Stimulated activated CD8-positive, alpha-beta memory T cell treated with anti-CD3 and anti-CD28 coated beads, Interleukin-7, amount 100 ng/mL, for 4 hours (primary cell): ENCODE measurements around the gene MEIS1.

Source experiments
- DNase-seq, 2 donors: peaks; one replicate each; pipeline ENCODE4 v3.0.0-alpha.2; 2020; ENCODE audit warnings: low read depth in 2 of 2

The MEIS1 gene

GRCh38 chr2:66507673-66508201, 72.8 kb downstream of the MEIS1 start:
- DNase-seq, result no peak

DNA sequence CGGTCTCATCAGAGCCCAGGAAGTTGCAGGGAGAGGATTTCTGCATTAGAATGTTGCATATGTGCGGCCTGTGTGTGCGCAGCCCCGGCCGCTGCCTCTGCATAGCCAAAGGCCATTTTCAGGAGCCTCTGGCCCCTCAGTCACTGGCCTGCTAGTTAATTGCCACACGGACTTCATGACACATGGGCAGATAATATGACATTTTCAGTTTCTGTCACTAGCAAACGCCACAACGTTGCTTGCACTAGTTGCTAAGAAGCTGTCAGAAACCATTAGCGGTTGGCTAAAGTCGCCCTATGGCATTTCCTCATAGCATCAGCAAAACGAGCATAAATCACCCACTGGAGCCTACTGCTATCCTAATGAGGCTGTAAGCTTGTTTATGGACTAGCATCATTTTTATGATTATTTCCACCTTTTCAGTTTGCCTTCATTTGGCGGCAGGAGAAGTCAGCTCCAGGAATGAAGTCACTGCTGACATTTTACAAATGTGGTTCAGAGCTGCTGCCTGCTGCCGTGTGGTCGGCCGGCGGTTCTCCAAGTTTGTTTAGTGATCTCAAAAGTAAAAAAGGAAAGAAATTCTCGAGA, 73.7 kb downstream of the MEIS1 start:
- DNase-seq, result no peak

GRCh38 chr2:66509326-66509811, 74.4 kb downstream of the MEIS1 start:
- DNase-seq, result no peak

GRCh38 chr2:66512626-66513025, 77.7 kb downstream of the MEIS1 start:
- no peak for DNase-seq

DNA sequence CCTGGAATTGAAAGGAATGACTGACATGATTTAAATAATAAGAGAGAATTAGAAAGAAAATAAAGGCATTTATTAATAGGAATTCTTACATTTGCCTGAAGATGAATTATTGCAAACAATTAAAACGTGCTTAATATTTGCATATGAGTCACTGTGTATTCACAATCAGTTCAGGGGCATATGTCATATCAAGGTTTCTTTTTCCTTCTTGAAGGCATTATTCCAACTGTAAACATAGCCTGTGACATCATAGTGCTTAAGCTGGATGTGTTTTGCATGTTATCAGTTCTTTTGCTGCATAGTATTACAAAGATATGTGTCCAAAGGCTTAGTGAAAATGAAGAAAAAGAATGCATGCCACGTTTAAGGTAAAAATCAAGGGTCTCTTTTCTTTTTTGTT, 80.8 kb downstream of the MEIS1 start:
- DNase-seq, result no peak

DNA sequence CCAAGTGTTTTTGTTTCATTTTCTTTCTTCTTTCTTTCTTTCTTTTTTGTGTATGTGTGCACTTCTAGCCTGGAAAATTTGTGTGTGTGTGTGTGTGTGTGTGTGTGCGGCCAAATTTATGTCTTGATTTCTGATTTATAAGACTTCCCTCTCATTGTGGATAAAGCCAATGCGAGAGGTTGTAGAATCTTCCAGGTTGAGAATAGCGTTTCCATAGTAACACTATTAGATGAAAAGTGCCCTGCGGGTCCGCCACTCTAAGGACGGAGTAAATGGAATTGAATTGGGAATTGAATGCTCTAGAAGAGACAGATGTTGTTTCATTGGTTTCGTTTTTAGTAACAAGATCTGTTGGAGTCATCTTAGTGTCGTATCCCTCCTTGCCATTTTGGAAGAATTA, 81.6 kb downstream of the MEIS1 start:
- DNase-seq, result no peak

DNA sequence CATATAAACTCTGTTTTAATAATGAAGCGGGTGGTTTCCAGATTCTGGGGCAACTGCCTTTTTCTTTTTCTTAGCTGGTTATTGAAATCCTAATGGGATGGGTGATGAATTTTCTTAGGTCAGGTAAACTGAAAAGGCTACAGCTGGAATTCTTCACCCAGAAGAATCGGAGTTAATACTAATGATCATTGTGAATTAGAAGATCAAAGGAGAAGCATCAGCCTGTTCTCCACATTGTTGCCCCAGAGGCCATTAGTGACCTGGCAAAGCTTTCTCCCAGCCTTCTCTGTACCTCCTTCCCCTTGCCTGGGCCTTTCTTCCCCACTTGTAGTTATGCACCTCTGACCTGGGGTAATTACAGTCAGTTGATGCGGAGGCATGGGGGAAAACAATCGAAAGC, 82.8 kb downstream of the MEIS1 start:
- no peak for DNase-seq

GRCh38 chr2:66519264-66519843, 84.4 kb downstream of the MEIS1 start:
- DNase-seq, result no peak

- DNase-seq, result no peak
These were observed 86.5 kb downstream of the MEIS1 start for GRCh38 chr2:66521291-66521922.

- DNase-seq, result no peak
These were observed 87.9 kb downstream of the MEIS1 start for GRCh38 chr2:66522611-66523376.

GRCh38 chr2:66523377-66523969, 88.5 kb downstream of the MEIS1 start:
- no peak for DNase-seq

DNA sequence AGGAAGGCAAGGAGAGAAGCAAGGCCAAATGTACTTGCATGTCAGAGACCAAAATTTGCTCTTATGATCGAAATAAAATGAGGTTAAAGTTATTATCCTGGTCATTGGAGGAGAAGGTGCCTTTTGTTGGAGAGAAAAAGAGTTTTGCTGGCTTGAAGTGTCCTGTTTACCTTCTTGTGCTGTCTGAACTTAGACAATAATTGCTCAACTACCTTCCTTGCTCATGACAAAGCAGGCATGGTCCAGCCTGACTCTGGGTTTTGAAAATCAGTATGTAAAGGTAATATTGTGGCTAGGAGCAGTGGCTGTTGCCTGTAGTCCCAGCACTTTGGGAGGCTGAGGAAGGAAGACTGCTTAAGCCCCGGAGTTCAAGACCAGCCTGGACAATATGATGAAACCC, 89.1 kb downstream of the MEIS1 start:
- DNase-seq, result no peak

GRCh38 chr2:66525606-66526005, 90.7 kb downstream of the MEIS1 start:
- DNase-seq, result no peak

DNA sequence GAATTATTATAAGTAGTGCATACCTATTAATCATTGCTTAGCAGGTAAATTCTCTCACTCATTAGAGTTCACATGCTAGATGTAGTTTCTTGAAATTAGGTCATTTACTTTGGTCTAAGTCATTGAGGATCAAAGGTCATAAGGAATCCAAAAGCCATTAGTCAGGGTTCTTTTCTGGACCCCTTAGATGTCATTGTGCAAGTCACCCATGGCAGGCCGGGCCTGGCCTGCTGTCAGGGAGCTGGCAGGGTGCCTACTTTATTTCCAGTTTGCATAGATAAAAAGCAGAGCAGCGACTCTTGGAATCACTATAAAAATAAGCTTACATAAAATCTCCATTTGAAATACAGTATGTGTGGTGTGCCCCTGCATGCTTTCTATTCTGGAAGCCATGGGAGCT, 91.3 kb downstream of the MEIS1 start:
- DNase-seq, result no peak

GRCh38 chr2:66528974-66529724, 94.2 kb downstream of the MEIS1 start:
- DNase-seq, result no peak

DNA sequence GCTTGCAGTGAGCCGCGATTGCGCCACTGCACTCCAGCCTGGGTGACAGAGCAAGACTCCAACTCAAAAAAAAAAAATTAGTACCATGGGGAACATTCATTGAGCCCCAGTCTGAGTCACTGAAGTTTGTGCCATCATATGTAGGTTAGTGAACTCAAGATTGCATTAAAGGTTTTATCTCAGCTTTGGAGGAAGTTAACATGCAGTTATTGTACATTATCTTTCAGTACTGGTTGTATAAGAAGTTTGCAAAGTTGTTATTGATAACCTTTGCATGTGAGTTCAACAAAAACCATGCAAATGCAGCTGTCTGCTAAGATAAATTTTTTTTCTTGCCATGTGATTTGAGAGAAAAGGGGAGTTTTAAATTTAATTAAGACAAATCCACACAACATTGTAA, 95.7 kb downstream of the MEIS1 start:
- no peak for DNase-seq

DNA sequence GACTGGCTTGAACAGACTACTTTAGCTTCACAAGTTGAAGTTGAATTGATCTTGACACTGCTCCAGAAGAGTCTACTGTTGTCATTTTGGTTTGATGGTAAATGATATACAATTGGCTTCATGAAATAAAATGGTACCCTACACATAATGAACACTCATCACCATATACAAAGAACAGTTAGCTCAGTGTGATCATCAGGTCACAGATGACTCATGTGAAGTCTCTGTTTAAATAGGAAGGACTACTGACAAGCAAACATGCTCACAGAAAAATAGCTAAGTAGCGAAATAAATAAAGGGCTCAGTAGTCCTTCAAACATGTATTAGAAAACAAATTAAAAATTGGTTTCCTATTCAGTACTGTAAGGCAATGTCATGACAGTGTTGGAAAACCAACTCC, 96.2 kb downstream of the MEIS1 start:
- no peak for DNase-seq

DNA sequence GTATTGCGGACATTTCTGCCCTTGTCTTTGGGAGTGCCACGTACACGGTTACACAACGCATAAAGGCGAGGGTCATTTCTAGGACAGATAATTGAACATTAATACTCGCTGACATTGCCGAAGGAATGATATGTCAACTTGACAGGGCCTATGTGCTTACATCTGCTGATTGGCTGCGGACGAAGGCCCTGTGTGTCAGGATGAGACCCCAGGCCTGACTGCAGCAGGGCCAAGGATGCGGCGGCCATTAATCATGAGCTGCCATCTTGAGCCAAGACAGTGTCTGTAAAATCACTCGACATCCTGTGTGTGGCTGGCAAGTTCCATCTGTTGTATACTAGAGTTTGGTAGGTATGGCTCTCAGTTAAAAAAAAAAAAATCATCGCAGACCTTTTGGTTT, 96.6 kb downstream of the MEIS1 start:
- no peak for DNase-seq

DNA sequence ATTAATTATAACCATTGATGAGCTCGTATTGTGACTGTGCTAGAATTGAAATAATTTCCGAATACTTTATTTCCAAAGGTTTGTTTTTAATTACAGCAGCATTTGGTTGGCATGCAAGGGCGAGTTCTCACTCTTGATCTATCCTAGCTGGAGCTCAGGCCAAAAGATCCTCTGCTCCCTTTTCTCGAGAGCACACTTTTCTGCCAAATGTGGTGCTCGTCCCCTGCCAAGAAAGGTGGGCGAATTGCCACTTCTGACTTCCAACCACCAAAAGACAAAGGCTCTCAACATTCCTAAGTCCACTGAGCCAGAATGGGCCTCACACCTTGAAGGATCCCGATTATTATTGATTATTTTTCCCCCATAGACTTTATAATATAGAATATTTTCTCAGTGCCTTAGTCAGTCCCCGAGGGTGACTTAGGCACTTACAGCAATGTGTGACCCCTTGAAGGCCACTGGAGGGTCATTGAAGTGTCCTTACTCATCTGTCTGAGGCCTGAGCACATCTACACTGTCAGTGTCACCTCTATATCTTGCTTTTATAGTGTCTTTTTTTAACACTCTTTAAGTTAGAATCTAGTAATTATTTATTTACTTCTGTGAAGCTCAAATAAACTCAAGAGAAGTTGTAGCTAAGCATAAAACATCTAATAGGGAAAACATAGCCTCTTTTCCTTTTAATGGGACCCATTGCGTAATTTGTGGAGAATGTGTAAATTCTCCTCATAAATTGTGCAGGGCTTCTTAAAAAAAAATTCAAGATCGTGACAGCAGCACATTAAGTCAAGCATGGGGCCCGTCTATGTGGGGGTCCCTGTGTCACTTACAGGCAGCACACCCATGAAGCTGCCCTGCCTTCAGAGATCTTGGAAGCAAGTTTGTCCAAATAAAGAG, 98.3 kb downstream of the MEIS1 start:
- no peak for DNase-seq

- DNase-seq, result no peak
These were observed 99.5 kb downstream of the MEIS1 start for GRCh38 chr2:66534461-66534860.
